ENCODE results near the gene GCFC2.

Gene GCFC2

GRCh38 chr2:75621228-75621627, 89.5 kb downstream of the GCFC2 start:
- no peak for DNase-seq

GRCh38 chr2:75619956-75620740, 90.6 kb downstream of the GCFC2 start:
- DNase-seq, result no peak

DNA sequence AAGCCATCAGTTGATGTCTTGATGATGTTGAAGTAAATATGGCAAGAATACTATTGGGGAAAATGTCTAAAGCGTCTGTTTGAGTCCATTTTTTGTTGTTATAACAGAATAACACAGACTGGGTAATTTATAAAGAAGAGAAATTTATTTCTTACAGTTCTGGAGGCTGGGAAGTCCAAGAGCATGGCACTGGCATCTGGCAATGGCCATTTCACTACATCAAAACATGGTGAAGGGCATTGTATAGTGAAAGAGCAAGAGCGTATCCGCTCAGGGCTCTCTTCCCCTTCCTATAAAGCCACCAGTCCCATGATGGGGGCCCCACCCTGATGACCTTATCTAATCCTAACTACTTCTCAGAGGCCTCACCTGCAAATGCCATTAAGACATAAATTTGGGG, 93.8 kb downstream of the GCFC2 start:
- no peak for DNase-seq

DNA sequence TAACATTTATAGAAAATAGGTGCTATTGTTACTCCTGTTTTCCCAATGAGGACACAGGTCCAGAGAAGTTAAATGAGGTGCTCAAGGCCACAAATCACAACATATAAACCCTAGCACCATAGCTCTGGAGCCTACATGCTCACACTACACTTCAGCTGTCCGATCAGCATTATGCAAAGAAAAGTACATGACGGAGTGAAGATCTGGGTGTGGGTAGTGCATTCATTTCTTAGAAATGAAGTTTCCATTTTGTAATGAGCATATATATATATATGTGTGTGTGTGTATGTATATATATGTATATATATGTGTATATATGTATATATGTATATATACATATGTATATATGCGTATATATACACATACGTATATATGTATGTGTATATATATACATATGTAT, 94.3 kb downstream of the GCFC2 start:
- DNase-seq, result no peak

DNA sequence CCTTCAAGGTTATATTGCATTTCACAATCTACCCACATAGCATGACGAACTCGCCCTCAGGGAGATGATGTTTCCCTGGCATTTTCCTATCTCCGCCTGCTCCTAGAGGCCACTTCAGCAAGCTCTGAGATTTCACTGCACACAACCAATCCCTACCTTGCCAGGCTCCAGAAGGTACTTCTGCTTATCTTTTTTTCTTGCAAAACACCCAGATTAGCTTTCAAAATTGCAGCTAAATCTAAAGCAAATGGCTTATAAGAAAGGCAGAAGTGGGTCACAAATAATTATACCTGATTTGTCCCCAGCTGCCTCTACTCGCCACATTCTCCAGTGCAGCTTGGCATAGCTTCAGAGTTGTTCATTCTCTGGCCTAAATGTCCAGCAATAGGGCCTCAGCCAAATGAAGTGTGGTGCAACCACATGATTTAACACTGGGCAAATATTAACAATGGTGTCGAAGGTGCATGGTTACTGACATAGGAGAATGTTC, 96.5 kb downstream of the GCFC2 start:
- no peak for DNase-seq

- no peak for DNase-seq
These were observed 97.9 kb downstream of the GCFC2 start for GRCh38 chr2:75612862-75613243.

Data from AML-193 (cell line).